ENCODE measurements around the gene MGP. TPM values are rescaled to one million over a fixed set of nuclear protein-coding genes. Genes with fewer than 3 reads are reported as not detected.

MGP gene
- 5.5 TPM for total RNA-seq

DNA sequence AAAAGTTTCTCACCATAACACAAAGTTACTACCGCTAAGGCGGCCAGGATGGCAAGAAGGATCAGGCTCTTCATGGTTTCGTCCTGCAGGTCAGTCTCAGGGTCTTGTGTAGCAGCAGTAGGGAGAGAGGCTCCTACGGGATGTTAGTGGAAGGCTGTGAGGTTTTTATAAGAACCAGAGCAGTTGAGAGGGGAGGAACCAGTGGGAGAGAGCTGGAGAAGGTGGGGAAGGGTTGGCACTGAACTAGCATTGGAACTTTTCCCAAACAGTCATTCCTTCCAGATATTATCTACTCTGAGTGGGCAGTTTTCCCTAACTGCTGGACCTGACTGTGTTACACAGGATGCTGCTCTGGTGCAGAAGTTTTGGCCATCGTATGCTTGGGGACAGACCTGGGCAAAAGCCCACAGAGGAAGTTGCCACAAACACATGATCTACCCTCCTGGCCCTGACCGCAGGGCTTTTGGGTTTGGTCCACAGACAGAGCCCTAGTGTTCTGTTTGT lies at the start of gene MGP:
TSS of gene MGP (minus strand) at position 137 of the 504 bp plus-strand sequence. CDS start at position 74, 63 bp downstream.
- peak; percentile 24 for ATAC-seq

DNA sequence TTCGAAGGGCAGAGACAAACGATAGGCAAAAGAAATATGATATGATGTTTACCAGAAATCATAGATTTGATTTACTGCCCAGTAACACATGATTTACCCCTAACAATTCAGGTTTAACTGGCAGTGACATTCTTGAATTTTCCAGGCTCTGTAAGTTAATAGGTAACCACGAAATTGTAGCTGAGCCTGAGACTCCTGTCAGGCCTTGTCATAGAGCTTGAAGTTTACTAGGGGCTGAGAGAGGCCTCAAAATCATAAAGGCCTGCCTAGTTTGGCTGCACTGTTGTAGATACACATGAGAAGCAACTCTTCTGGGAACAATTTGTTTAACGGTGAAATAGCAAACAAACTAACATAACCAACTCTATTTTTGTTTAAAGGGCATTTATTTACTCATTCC lies 49.4 kb upstream of the MGP start:
- ATAC-seq, result peak; percentile 93
- DNase-seq (ENCODE audit: low spot score), result no peak

More for the DNA sequence above, at the start of gene MGP:
- DNase-seq (ENCODE audit: low spot score), result no peak

DNA sequence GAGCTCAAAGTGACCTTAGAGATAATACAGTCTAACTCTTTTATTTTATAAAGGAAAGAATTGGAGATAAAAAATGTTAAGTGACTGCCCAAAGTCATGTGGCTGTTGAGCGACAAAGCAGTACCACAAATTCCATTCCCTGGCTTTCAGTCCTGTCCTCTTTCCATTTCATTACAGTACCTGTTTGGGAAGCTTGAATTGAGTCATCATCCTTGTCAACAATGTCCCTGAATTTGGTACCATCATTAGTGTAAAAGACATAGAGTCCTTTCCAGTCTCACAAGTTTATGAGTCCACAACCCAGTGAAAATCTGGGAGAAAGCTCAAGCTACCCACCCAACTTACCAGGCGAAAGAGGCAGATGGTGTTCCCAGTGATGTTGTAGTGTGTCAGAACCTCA lies 48.9 kb upstream of the MGP start:
- no peak for DNase-seq (ENCODE audit: low spot score)
- ATAC-seq, result no peak

GRCh38 chr12:14931791-14932560 lies 46.3 kb upstream of the MGP start:
- ATAC-seq (no peak), DNase-seq (ENCODE audit: low spot score) (no peak)

DNA sequence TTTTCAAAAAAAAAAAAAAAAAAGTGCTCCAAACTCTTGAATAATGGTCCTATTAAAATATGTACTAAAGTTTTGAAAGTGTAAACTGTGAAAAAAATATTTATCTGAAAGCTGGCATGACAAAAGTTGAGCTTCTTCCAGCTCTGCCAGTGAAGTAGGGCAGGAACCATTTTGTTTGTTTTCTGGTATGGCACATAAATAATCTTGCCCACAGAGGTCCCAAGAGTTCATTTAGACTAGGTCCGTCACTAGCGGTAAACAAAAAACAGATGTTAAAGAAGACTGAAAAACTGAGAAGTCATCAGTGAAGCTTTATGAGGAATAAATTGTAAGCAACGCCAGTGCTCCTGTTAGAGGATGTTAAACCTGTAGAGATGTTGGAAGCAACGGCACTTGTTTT lies 45.7 kb upstream of the MGP start:
- ATAC-seq (no peak), DNase-seq (ENCODE audit: low spot score) (no peak)

DNA sequence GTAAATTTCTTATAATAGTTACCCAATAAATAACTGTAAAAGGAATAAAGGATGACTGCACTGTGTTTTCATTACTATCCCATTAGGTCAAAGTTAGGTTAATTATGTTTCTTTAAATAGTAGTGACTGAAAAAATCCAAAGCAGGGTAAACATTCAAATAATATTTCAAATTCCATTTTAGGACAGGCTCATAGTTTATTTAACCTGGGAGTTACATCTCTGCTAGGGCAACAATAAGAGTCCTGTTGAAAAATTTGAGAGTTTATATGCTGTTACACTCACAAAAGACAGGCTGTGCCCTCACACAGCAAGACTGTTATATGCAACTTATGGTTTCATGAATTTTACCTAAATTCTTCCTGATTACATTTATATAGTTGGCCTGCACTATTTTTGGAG lies 44.6 kb upstream of the MGP start:
- no peak for DNase-seq (ENCODE audit: low spot score)
- no peak for ATAC-seq

GRCh38 chr12:14928931-14929330 lies 43.3 kb upstream of the MGP start:
- ATAC-seq (no peak), DNase-seq (ENCODE audit: low spot score) (no peak)

GRCh38 chr12:14927267-14927666 lies 41.6 kb upstream of the MGP start:
- no peak for DNase-seq (ENCODE audit: low spot score)
- no peak for ATAC-seq

GRCh38 chr12:14924541-14924940 lies 38.9 kb upstream of the MGP start:
- no peak for ATAC-seq
- DNase-seq (ENCODE audit: low spot score), result no peak

DNA sequence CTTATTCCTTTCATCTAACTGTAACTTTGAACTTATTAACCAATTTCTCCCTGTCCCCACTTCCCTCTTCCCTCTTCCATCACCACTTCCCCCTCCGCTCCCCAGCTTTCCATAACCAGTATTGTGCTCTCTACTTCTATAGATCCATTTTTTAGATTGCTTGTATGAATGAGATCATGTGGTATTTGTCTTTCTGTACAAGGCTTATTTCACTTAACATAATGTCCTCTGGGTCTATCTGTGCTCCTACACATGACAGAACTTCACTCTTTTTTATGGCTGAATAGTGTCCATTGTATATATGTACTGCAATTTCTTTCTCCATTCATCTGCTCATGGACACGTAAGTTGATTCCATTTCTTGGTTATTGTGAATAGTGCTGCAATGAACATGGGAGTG lies 38.3 kb upstream of the MGP start:
- ATAC-seq, result no peak
- no peak for DNase-seq (ENCODE audit: low spot score)

- DNase-seq (ENCODE audit: low spot score) (no peak), ATAC-seq (no peak)
These were observed 35.6 kb upstream of the MGP start for GRCh38 chr12:14921218-14921617.

- ATAC-seq (no peak), DNase-seq (ENCODE audit: low spot score) (no peak)
These were observed 34.9 kb upstream of the MGP start for GRCh38 chr12:14920475-14921126.

GRCh38 chr12:14919455-14919854 lies 33.8 kb upstream of the MGP start:
- ATAC-seq (no peak), DNase-seq (ENCODE audit: low spot score) (no peak)

DNA sequence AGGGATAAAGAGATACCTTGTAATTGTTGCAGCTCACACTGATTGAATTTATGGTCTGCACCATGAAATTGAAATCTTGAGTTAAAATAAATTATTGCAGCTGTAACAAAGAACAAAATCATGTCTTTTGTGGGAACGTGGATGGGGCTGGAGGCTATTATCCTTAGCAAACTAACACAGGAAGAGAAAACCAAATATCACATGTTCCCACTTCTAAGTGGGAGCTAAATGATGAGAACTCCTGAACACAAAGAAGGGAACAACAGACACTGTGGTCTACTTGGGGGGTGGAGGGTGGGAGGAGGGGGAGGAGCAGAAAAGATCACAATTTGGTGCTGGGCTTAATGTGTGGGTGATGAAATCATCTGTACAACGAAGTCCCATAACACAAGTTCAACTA lies 30.1 kb upstream of the MGP start:
- DNase-seq (ENCODE audit: low spot score) (no peak), ATAC-seq (no peak)

GRCh38 chr12:14913381-14913781 lies 27.7 kb upstream of the MGP start:
- no peak for DNase-seq (ENCODE audit: low spot score)

GRCh38 chr12:14911131-14911530 lies 25.5 kb upstream of the MGP start:
- ATAC-seq (no peak), DNase-seq (ENCODE audit: low spot score) (no peak)

More at GRCh38 chr12:14913381-14913781, 27.7 kb upstream of the MGP start:
- ATAC-seq, result no peak

DNA sequence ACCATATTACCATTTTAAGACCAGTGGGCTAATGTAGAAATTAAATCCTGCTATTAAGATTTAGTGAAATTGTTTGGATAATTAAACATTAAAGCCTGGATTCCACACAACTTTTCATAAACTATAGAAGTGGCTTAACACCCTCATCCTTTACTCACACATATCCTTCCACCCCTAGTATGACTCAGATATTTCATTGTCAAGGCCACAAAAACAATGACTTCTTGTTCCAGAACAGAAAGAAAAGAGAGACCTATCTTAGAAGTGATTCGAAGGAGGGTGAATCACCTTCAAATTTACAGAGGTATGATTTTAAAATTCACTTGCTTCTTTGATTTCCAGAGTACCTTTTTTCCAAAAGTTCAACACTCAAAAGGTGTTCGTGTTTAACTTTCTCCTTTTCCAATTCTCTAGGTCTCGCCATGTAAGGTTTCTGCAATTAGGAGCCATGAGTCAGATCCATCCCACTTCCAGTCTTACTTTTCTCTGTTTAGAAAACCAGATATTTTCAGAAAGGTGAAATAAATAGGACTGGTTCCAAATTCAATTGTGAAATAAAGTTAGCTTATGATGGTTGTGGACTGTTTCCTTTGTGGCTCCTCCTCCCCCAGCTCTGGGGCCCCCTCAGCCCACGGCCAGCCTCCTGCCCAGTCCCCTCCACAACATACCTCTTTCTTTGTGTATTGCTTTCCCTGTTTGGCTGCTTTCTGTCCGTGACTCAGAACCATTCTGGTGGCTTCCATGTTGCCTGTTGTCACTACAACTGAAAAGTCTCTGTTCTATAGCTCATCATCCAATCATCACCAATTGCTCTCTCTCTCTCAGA lies 24.6 kb upstream of the MGP start:
- DNase-seq (ENCODE audit: low spot score) (no peak), ATAC-seq (no peak)

- ATAC-seq (no peak), DNase-seq (ENCODE audit: low spot score) (no peak)
These were observed 22.3 kb upstream of the MGP start for GRCh38 chr12:14907953-14908352.

DNA sequence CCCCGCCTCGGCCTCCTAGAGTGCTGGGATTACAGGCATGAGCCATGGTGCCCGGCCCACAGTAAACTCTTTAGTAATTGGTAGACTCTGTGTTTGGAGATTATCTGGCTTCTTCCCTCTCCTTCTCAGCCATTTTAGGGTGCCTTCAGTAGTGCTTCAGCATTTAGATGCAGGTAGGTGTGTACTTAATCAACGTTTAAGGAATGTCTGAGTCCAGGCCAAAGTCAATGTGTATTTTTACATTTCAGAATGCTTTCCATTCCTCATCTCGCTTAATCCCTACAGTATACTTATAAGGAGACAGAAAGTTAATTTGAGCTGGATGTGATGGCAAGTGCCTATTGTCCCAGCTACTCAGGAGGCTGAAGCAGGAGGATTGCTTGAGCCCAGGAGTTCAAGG lies 20.5 kb upstream of the MGP start:
- ATAC-seq (no peak), DNase-seq (ENCODE audit: low spot score) (no peak)

DNA sequence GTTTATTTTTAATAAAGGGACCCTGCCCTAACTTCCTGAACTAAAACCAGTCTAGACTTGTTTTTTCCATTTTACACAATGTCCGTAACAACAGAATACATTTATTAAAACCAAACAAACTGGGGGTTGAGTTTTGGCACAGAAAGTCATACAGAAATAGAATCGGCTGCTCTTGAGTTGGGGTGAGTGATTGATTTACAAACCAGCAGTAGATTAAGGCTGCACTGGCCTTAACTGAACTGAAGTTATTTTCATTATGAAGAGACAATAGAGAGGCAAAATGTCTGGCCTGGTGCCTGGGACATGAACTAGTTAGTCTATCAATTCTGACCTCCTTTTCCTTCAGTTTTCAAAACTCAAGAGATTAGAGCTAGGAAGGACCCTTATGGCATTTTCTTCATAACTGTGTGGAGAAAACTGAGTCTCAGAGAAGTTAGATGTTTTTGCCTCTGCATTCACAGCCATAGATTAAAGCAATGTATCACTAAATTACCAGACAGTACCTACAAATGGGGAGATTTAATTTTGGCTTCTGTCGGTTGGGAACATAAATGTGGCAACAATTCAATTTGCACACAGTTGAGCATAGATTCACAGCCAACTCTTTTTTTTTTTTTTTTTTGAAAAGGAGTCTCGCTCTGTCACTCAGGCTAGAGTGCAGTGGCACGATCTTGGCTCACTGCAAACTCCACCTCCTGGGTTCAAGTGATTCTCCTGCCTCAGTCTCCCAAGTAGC lies 19.8 kb upstream of the MGP start:
- DNase-seq (ENCODE audit: low spot score) (no peak), ATAC-seq (no peak)

DNA sequence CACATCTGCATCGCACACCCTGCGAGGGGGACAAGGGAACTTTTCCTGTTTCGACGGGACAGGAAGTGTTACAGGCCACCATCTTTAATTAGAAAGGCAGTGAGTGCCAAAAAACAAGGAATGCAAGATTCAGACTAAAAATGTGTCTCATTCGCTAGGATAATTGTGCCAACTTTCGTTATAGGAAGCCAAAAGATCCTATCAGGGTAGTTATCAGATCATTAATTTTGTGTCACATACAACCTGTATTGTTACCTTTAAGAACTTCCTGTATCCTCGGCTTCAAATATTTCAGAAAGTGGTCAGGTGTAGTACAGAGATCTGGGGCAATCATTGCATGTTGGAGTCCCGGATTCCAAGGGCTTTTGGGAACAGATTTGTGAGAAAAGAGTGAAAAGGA lies 19.2 kb upstream of the MGP start:
- ATAC-seq (no peak), DNase-seq (ENCODE audit: low spot score) (no peak)

All from left lobe of liver (tissue), 2 donors.